SU-DHL-6 (cell line): ENCODE measurements around the gene ZFHX3.

Source experiments
- CTCF ChIP-seq: fragments of 200-600 bp; sonication (generic); IDR thresholded peaks from one replicate; pipeline ENCODE4 v1.5.1; 2017; ENCODE audit warnings: antibody characterized with exemption, mild to moderate bottlenecking, low read length, moderate library complexity; ENCODE audit not compliant: insufficient read depth, poor library complexity, severe bottlenecking
- EZH2phosphoT487 ChIP-seq: fragments of 200-600 bp; sonication (generic), shearing (Covaris generic); conservative IDR thresholded peaks from 2 replicates; pipeline ENCODE4 v1.6.1; 2018; ENCODE audit warnings: mild to moderate bottlenecking, antibody characterized with exemption, low read length, moderate library complexity, mixed read lengths

- TF ChIP-seq CTCF (no peak), EZH2phosphoT487 (no peak)
These were observed 283.8 kb downstream of the ZFHX3 start for GRCh38 chr16:72764015-72764654.
